Activated T-helper 9 cell treated with anti-CD3 and anti-CD28 coated beads, Interleukin-2, amount 50 U/mL, for 16 hours (primary cell): ENCODE measurements around the gene CGGBP1.
"Not testable (repeated sequence)": the region's sequence is repeated elsewhere in the genome, so short reads cannot be mapped to it uniquely, and the experiment has no call there.

Experiments used
- DNase-seq: peaks from one replicate; pipeline ENCODE4 v3.0.0-alpha.2; 2020; ENCODE audit warnings: low read depth

CGGBP1 gene

GRCh38 chr3:88034491-88035275, 24.1 kb downstream of the CGGBP1 start:
- no peak for DNase-seq

GRCh38 chr3:88033808-88034207, 25.0 kb downstream of the CGGBP1 start:
- no peak for DNase-seq

- no peak for DNase-seq
Observed at GRCh38 chr3:88033079-88033478, 25.7 kb downstream of the CGGBP1 start.

DNA sequence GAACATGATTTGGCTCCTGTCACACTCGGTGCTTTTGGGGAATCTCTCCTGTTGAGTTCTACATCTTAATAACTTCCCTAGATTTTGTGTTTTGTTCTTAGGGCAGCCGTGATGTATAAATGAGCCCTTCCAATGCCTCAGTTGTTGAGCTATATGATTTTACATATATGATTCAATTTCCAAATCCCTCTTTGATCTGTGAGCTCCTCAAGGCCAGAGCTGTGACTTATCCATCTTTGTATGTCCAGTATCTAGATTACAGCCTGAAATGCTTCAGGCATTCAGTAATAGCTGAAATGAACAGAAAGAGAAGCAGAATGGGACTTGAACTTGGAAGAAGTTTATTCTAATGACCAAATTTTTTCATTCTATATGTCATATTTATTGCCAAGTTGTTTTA, 26.6 kb downstream of the CGGBP1 start:
- DNase-seq: no peak

DNA sequence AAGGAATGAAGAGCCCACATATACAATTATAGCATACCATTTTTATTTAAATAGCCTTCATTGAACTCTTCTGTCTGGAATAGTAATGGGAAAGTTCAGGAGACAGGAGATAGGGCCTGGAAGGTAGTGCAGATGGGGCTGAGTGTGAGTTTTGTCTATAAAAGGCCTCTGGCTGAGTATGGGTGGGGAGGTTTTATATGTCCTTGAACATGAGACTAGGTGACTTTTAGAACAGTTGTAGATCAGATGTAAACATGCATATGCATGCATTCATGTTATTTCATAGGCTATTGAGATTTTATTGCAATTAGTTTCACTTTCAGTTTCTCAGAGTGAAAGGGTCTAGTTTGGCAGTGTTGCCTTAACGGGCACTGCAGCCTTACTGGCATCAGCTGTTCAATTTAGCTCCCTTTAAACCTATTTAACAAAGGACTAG, 27.1 kb downstream of the CGGBP1 start:
- no peak for DNase-seq

GRCh38 chr3:88030210-88030609, 28.6 kb downstream of the CGGBP1 start:
- DNase-seq: no peak

DNA sequence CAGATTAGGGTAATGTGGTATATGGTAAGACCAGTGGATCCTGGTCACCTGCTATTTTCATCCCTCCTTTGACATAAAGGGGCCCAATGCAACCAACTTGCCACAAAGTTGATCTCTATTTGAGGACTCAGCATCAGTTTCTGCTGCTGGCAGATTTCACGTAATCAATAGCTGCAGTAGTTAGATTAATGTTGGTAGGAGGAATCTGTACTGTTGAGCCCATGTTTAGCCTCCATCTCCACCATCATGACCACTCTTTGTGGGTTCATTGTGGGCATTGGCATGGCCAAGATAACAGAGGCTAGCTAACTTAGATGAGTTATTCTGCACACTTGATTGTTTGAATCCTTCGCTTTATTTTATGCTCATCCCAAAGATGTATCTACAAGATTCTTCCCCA, 29.9 kb downstream of the CGGBP1 start:
- no peak for DNase-seq

DNA sequence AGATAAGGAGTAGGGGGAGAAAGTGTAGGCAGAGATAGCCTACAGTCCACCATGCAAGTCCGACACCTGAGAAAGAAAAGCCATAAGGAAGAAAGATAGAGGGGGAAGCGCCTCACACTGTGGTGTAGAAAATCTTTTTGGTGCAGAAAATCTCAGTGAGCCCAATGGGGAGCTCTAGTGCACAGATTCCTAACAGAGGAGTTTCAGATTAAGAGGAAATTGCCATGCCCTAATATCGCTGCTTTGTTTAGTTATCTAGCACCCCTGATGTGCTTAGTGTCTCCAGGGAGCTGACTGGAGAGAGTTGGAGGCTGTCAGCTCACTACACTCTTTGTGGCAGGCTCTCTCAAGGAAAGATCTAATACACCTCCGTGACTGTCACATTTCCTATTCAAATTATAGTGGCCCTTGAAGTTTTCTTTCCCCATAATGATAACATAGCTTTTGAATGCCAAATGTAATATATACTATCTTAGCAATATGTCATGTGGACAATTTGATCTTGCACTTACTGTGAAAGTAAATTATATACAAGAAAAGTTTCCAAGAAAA, 33.7 kb downstream of the CGGBP1 start:
- DNase-seq: no peak

- no peak for DNase-seq
Observed at GRCh38 chr3:88019024-88019423, 39.8 kb downstream of the CGGBP1 start.

DNA sequence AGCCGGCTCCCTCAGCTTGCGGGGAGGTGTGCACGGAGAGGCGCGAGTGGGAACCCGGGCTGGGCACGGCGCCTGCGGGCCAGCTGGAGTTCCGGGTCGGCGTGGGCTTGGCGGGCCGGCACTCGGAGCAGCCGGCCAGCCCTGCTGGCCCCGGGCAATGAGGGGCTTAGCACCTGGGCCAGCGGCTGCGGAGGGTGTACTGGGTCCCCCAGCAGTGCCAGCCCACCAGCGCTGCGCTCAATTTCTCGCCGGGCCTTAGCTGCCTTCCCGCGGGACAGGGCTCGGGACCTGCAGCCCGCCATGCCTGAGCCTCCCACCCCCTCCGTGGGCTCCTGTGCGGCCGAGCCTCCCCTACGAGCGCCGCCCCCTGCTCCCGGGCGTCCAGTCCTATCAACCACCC, 43.1 kb downstream of the CGGBP1 start:
- not testable (repeated sequence) for DNase-seq

DNA sequence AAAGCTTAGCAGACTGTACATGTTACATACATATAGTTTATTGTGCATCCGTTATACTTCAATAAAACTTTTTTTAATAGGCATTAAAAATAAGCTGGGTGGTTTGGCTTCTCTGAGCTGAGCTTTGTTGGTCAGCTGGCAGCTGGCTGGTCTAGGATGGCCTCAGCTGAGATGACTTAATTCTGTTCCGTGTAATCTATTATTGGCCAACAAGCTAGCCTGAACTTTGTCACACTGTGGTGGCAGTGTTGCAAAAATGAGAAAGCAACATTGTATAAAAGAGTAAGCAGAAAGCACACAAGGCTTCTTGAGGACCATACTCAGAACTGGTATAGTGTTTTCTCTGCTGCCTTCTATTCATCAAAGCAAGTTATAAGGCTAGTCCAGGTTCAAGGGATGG, 45.2 kb downstream of the CGGBP1 start:
- no peak for DNase-seq

- DNase-seq: no peak
Observed at GRCh38 chr3:88010810-88011209, 48.0 kb downstream of the CGGBP1 start.

- DNase-seq: no peak
Observed at GRCh38 chr3:88009066-88009465, 49.7 kb downstream of the CGGBP1 start.

- no peak for DNase-seq
Observed at GRCh38 chr3:88005066-88005465, 53.7 kb downstream of the CGGBP1 start.

DNA sequence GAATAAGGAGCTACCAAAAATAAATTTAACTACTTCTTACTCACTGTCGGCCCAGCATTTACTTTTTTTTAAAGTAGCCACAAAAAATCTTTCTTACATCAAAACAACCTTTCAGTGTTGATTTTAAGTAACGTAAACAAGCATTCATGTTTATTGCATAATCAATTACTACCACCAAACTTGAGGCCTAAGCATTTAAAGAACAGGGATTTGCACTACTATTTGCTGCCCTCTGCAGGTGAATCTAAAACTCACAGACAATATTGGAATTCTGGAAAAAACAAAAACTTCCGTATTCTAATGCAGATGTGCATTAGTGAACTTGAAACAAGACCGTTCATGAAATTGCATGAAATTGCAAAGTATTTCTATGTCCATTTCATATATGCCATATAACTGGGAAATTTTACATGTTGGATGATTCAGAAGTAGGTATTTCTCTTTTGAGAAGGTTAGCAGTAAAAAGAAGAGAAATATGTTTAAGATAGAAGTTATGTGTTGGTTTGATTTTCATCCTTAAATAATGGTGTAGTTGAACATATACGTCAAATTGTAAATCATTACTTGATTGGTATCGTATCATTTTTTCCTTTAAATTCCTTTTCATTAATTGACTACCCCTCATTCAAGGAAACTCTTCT, 55.6 kb downstream of the CGGBP1 start:
- no peak for DNase-seq

GRCh38 chr3:88002448-88002847, 56.4 kb downstream of the CGGBP1 start:
- no peak for DNase-seq
